GM12878 (cell line): ENCODE measurements around the gene PDGFB. TPM values are rescaled to one million over a fixed set of nuclear protein-coding genes. Genes with fewer than 3 reads are reported as not detected.

Source experiments
- ATAC-seq: fragments of 200-7000 bp; cut with Tn5 transposase; 3 replicates; pipeline ENCODE4 v1.9.1; 2020; ENCODE audit warnings: mild to moderate bottlenecking, moderate library complexity
- BruUV-seq: library from RNA; stranded (reverse); fragments of 400-500 nt; replicated peaks from 2 replicates; lab custom pipeline; 2021; lab: Mats Ljungman, UMichigan
- CTCF ChIA-PET: fragments of 300-600 bp; sonication (Branson Sonifier 250); formaldehyde crosslinking; extraction: SDS; loops from one replicate; lab custom pipeline; 2021; ENCODE audit warnings: inconsistent platforms; lab: Yijun Ruan, JAX
- POLR2A ChIA-PET: fragments of 350-600 bp; formaldehyde crosslinking; extraction: SDS; loops from one replicate; lab custom pipeline; 2021; ENCODE audit warnings: inconsistent platforms; lab: Charles Lee
- RAD21 ChIA-PET: fragments of 300-600 bp; sonication (Branson Sonifier 250); formaldehyde crosslinking; loops from one replicate; lab custom pipeline; 2023; ENCODE audit warnings: antibody characterized with exemption; ENCODE audit not compliant: unreplicated experiment; lab: Charles Lee
- SMC1A ChIA-PET: fragments of 300-600 bp; sonication (Branson Sonifier 250); formaldehyde crosslinking; loops from one replicate; lab custom pipeline; 2023; ENCODE audit not compliant: unreplicated experiment, uncharacterized antibody; lab: Charles Lee
- DNase-seq: peaks from one replicate; pipeline ENCODE4 v3.0.0-alpha.2; 2011; ENCODE audit warnings: low read depth, low spot score
- FAIRE-seq: peaks from 3 replicates; lab custom pipeline; 2011; peaks lifted over from hg19 to GRCh38; lab: Jason Lieb, UNC
- H2AFZ ChIP-seq: 2 replicates; pipeline ENCODE4 v1.6.0; 2011; ENCODE audit warnings: low read depth, low read length, control low read depth; ENCODE audit not compliant: control insufficient read depth
- H3K27ac ChIP-seq: 2 replicates; pipeline ENCODE4 v1.5.1; 2011; ENCODE audit warnings: control low read depth; ENCODE audit not compliant: control insufficient read depth, insufficient read depth
- H3K27me3 ChIP-seq, 2 experiments: replicated peaks in 1 of 2; 2 replicates each; pipeline versions ENCODE4 v1.6.0 to v1.6.1; 2011; ENCODE audit warnings: low read length in 1 of 2; ENCODE audit not compliant: control insufficient read depth in 2 of 2, insufficient read depth in 2 of 2
- H3K36me3 ChIP-seq, 2 experiments: 2 replicates each; pipeline ENCODE4 v1.5.1; 2011; ENCODE audit warnings: low read length in 1 of 2; ENCODE audit not compliant: control insufficient read depth in 2 of 2, insufficient read depth in 2 of 2
- H3K4me1 ChIP-seq: 2 replicates; pipeline ENCODE4 v1.6.1; 2011; ENCODE audit warnings: mild to moderate bottlenecking, low read length, moderate library complexity, mixed read lengths; ENCODE audit not compliant: control insufficient read depth, insufficient read depth
- H3K4me2 ChIP-seq: 2 replicates; pipeline ENCODE4 v1.6.0; 2011; ENCODE audit warnings: control low read depth; ENCODE audit not compliant: control insufficient read depth, insufficient read depth
- H3K4me3 ChIP-seq: fragments of 200-600 bp; sonication (generic); 2 replicates; pipeline ENCODE4 v1.5.1; 2016
- H3K79me2 ChIP-seq: 2 replicates; pipeline ENCODE4 v1.6.0; 2011; ENCODE audit warnings: low read length; ENCODE audit not compliant: control insufficient read depth, insufficient read depth
- H3K9ac ChIP-seq: 2 replicates; pipeline ENCODE4 v1.8.0; 2011; ENCODE audit warnings: low read length, control low read depth, mixed read lengths; ENCODE audit not compliant: control insufficient read depth, insufficient read depth
- H3K9me3 ChIP-seq: replicated peaks from 3 replicates; pipeline ENCODE4 v1.5.1; 2011; ENCODE audit warnings: mild to moderate bottlenecking, low read length; ENCODE audit not compliant: control insufficient read depth, insufficient read depth
- H4K20me1 ChIP-seq: 2 replicates; pipeline ENCODE4 v1.6.0; 2011; ENCODE audit not compliant: control insufficient read depth, insufficient read depth
- BHLHE40 ChIP-seq, 2 experiments: fragments of 450-650 bp in 1 of 2; IDR thresholded peaks; 2 replicates each; pipeline ENCODE4 v1.6.1; 2011 to 2017; ENCODE audit warnings: low read depth in 2 of 2, borderline replicate concordance in 1 of 2, improper control_type of control experiment in 1 of 2, low read length in 1 of 2, mild to moderate bottlenecking in 1 of 2
- CBFB ChIP-seq: IDR thresholded peaks from 2 replicates; pipeline ENCODE4 v1.6.1; 2016; ENCODE audit warnings: antibody characterized with exemption, low read depth
- CBX3 ChIP-seq: fragments of 200-600 bp; sonication (generic); IDR thresholded peaks from 2 replicates; pipeline ENCODE4 v1.6.1; 2016; ENCODE audit warnings: low read depth, borderline replicate concordance
- CHD1 ChIP-seq: IDR thresholded peaks from 2 replicates; pipeline ENCODE4 v1.6.1; 2012; ENCODE audit warnings: low read depth, low read length, improper control_type of control experiment
- FOS ChIP-seq: IDR thresholded peaks from 3 replicates; pipeline ENCODE4 v1.6.1; 2011; ENCODE audit warnings: borderline replicate concordance; ENCODE audit not compliant: insufficient read length; ENCODE audit errors: extremely low read depth
- JUNB ChIP-seq: IDR thresholded peaks from 2 replicates; pipeline ENCODE4 v1.6.1; 2016; ENCODE audit warnings: antibody characterized with exemption, mild to moderate bottlenecking
- KDM1A ChIP-seq: fragments of 200-600 bp; sonication (generic); IDR thresholded peaks from 2 replicates; pipeline ENCODE4 v1.6.1; 2016; ENCODE audit warnings: borderline replicate concordance
- POLR2A ChIP-seq: IDR thresholded peaks from 2 replicates; pipeline ENCODE4 v1.6.1; 2011; ENCODE audit warnings: low read depth, mild to moderate bottlenecking, low read length
- POU2F2 ChIP-seq: IDR thresholded peaks from 3 replicates; pipeline ENCODE4 v1.6.1; 2011; ENCODE audit warnings: low read depth, mild to moderate bottlenecking, low read length, borderline replicate concordance
- RAD21 ChIP-seq: IDR thresholded peaks from 2 replicates; pipeline ENCODE4 v1.6.1; 2011; ENCODE audit warnings: mild to moderate bottlenecking, low read depth, low read length, moderate library complexity; ENCODE audit not compliant: insufficient read depth
- TARDBP ChIP-seq: IDR thresholded peaks from 2 replicates; pipeline ENCODE4 v1.6.1; 2016; ENCODE audit warnings: borderline replicate concordance
- WRNIP1 ChIP-seq: IDR thresholded peaks from 2 replicates; pipeline ENCODE4 v1.6.1; 2011; ENCODE audit warnings: low read depth, low read length, improper control_type of control experiment, borderline replicate concordance
- ZNF217 ChIP-seq: fragments of 450-650 bp; IDR thresholded peaks from 2 replicates; pipeline ENCODE4 v1.6.1; 2017; ENCODE audit warnings: antibody characterized with exemption, mild to moderate bottlenecking
- ZNF622 ChIP-seq: fragments of 450-650 bp; IDR thresholded peaks from 2 replicates; pipeline ENCODE4 v1.6.1; 2017; ENCODE audit warnings: mild to moderate bottlenecking, inconsistent platforms
- ZZZ3 ChIP-seq: IDR thresholded peaks from 2 replicates; pipeline ENCODE4 v1.6.1; 2011; ENCODE audit warnings: low read depth; ENCODE audit not compliant: control insufficient read depth, insufficient read length
- WGBS: methylation state at CpG from one replicate; pipeline ENCODE4 v1.1.6; 2016; ENCODE audit warnings: low lambda C conversion rate; ENCODE audit not compliant: insufficient replicate concordance, insufficient coverage; ENCODE audit errors: missing lambda C conversion rate; 5-methylcytosine and 5-hydroxymethylcytosine counted together
- in situ Hi-C: fragments of 300-500 bp; cut with MboI; formaldehyde crosslinking; loops from 9 replicates; pipeline ENCODE4 v1.14.3; 2018; ENCODE audit warnings: mixed read lengths
- intact Hi-C: fragments of 100-400 bp; cut with micrococcal nuclease; formaldehyde crosslinking; loops from one replicate; pipeline ENCODE4 v1.14.2; 2022; ENCODE audit not compliant: unreplicated experiment
- polyA plus RNA-seq, 11 experiments: library from polyadenylated mRNA; depleted of rRNA in 4 of 11; unstranded in 6 of 11; stranded (reverse) in 5 of 11; fragments of >200 nt; fragmentation: Nextera tagmentation in 4 of 11; fragmentation: Illumina TruSeq in 1 of 11; extraction: Ambion mirVana in 4 of 11; extraction: Trizol in 1 of 11; gene quantifications; 1 replicate in 1 of 11; 2 replicates in 10 of 11; pipeline versions ENCODE4 v1.2.1 to v1.2.3, GENCODE V29; 2011 to 2016; ENCODE audit warnings: inconsistent platforms in 2 of 11, missing spikeins in 2 of 11, low read depth in 1 of 11
- total RNA-seq, 4 experiments: library from RNA; depleted of rRNA in 3 of 4; stranded (reverse); fragments of >200 nt in 3 of 4; fragmentation: Illumina TruSeq in 1 of 4; extraction: Trizol in 1 of 4; gene quantifications; 2 replicates each; pipeline versions ENCODE4 v1.2.1 to v1.2.3, GENCODE V29; 2013 to 2021
- TF ChIP-seq, protein P1 (sequence below): IDR thresholded peaks from 2 replicates; pipeline ENCODE4 v1.6.1; 2011; ENCODE audit warnings: borderline replicate concordance, low read depth, mild to moderate bottlenecking, moderate library complexity, mixed read lengths, low read length; ENCODE audit not compliant: insufficient read depth; ENCODE audit errors: extremely low read length
- TF ChIP-seq, protein P2 (sequence below): fragments of 450-650 bp; formaldehyde crosslinking; IDR thresholded peaks from 2 replicates; pipeline ENCODE4 v1.4.0; 2022; ENCODE audit warnings: mild to moderate bottlenecking, moderate library complexity
- TF ChIP-seq, protein P3 (sequence below): fragments of 450-650 bp; IDR thresholded peaks from 2 replicates; pipeline ENCODE4 v1.6.1; 2018; ENCODE audit warnings: mild to moderate bottlenecking, low read depth, moderate library complexity; ENCODE audit not compliant: partially characterized antibody

Gene PDGFB
- total and polyA plus RNA-seq, 10 of the 15 experiments (the other 5 are each of a cell fraction or from before 2014, with no cell fraction given): 0.13 to 1.1 (median 0.56) TPM; not detected in 1

DNA sequence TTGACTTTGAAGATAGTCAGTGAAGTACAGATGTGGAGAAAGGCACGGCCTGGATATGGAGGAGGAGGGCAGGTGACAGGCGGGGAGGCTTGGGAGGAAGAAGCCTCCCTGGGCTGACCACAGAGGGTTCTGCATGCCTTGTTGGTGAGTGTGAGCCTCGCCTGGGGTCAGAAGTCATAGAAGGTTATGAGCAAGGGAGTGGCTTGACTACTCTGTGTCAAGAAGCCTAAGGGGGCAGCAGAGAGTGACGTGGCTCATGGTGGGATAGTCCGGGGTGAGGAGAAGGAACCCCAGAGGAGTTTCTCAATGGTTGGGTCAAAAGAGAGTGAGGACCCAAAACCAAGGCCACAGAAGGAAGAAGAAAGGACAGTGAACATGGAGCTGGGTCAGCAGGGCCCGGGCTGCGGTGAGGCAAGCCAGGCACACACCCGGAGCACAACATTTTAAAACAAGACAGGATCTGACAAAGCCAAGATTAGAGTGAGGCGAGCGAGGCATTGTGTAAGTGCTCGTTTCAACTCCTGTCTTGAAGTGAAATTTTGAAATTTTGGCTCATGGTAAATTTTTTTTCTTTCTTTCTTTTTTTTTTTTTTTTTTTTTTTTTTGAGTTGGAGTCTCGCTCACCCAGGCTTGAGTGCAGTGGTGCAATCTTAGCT, 31.9 kb downstream of the PDGFB start:
- no peaks in the 10 kb centered on the region for H3K9me3 ChIP-seq
- H3K9ac ChIP-seq: no peak overlapping the region
- H3K4me1 ChIP-seq: no peaks in the 10 kb centered on the region
- SMC1A ChIA-PET: no interaction called here
- H3K79me2 ChIP-seq: no peaks in the 10 kb centered on the region
- DNase-seq: no peak
- RAD21 ChIA-PET: interaction anchor here (1.0 kb wide), 1 partner anchor 104 kb away, joined by 3 read pairs; no protein-coding TSS in a partner anchor
- POLR2A ChIA-PET: interaction anchor here (0.7 kb wide), 1 partner anchor 85 kb away, joined by 7 read pairs; no protein-coding TSS in a partner anchor
- intact Hi-C loops (no loop called here), in situ Hi-C loops (no loop called here)
- no peaks in the 10 kb centered on the region; a peak in 1 of 4 replicates for H3K27me3 ChIP-seq
- no peak overlapping the region for H3K4me2 ChIP-seq
- no peaks in the 10 kb centered on the region for H4K20me1 ChIP-seq
- no peak overlapping the region for H3K4me3 ChIP-seq
- WGBS: 33% methylated on average over 11 of the region's 12 CpGs
- FAIRE-seq: no peak
- no TSS peak for BruUV-seq
- peak; percentile 35 for ATAC-seq
- CTCF ChIA-PET: interaction anchor here (1.0 to 4.3 kb wide), 2 partner anchors 18 to 43 kb away, joined by 4 to 20 read pairs; no protein-coding TSS in a partner anchor
- H3K36me3 ChIP-seq: no peaks in the 10 kb centered on the region
- H2AFZ ChIP-seq: no peak overlapping the region
- H3K27ac ChIP-seq: no peak overlapping the region
- TF ChIP-seq TARDBP (no peak), BHLHE40 (IDR thresholded peaks at IDR 0.05; ENCODE audit: borderline replicate concordance in 1 of 2, low read depth in 2 of 2, low read length in 1 of 2) (no peak), ZNF622 (no peak), POU2F2 (no peak), RAD21 (no peak), ZNF217 (no peak), KDM1A (no peak), CHD1 (no peak), POLR2A (no peak), CBX3 (no peak), JUNB (no peak), ZZZ3 (no peak), CBFB (no peak), WRNIP1 (no peak), FOS (no peak)
- TF ChIP-seq, protein P1, sequence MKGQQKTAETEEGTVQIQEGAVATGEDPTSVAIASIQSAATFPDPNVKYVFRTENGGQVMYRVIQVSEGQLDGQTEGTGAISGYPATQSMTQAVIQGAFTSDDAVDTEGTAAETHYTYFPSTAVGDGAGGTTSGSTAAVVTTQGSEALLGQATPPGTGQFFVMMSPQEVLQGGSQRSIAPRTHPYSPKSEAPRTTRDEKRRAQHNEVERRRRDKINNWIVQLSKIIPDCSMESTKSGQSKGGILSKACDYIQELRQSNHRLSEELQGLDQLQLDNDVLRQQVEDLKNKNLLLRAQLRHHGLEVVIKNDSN: no peak
- TF ChIP-seq, protein P2, sequence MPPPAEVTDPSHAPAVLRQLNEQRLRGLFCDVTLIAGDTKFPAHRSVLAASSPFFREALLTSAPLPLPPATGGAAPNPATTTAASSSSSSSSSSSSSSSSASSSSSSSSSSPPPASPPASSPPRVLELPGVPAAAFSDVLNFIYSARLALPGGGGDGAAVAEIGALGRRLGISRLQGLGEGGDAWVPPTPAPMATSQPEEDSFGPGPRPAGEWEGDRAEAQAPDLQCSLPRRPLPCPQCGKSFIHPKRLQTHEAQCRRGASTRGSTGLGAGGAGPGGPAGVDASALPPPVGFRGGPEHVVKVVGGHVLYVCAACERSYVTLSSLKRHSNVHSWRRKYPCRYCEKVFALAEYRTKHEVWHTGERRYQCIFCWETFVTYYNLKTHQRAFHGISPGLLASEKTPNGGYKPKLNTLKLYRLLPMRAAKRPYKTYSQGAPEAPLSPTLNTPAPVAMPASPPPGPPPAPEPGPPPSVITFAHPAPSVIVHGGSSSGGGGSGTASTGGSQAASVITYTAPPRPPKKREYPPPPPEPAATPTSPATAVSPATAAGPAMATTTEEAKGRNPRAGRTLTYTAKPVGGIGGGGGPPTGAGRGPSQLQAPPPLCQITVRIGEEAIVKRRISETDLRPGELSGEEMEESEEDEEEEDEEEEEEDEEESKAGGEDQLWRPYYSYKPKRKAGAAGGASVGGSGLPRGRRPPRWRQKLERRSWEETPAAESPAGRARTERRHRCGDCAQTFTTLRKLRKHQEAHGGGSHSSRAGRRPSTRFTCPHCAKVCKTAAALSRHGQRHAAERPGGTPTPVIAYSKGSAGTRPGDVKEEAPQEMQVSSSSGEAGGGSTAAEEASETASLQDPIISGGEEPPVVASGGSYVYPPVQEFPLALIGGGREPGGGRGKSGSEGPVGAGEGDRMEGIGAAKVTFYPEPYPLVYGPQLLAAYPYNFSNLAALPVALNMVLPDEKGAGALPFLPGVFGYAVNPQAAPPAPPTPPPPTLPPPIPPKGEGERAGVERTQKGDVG (CRISPR knock-in tag): no peak
- TF ChIP-seq, protein P3, sequence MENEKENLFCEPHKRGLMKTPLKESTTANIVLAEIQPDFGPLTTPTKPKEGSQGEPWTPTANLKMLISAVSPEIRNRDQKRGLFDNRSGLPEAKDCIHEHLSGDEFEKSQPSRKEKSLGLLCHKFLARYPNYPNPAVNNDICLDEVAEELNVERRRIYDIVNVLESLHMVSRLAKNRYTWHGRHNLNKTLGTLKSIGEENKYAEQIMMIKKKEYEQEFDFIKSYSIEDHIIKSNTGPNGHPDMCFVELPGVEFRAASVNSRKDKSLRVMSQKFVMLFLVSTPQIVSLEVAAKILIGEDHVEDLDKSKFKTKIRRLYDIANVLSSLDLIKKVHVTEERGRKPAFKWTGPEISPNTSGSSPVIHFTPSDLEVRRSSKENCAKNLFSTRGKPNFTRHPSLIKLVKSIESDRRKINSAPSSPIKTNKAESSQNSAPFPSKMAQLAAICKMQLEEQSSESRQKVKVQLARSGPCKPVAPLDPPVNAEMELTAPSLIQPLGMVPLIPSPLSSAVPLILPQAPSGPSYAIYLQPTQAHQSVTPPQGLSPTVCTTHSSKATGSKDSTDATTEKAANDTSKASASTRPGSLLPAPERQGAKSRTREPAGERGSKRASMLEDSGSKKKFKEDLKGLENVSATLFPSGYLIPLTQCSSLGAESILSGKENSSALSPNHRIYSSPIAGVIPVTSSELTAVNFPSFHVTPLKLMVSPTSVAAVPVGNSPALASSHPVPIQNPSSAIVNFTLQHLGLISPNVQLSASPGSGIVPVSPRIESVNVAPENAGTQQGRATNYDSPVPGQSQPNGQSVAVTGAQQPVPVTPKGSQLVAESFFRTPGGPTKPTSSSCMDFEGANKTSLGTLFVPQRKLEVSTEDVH: no peak
